HepG2 (cell line): ENCODE results near the gene CCDC196. TPM values are rescaled to one million over a fixed set of nuclear protein-coding genes. Genes with fewer than 3 reads are reported as not detected.

ENCODE experiments used
- HNF4G ChIP-seq, 2 experiments: sonication (generic) in 1 of 2; formaldehyde crosslinking in 1 of 2; IDR thresholded peaks; 2 replicates each; pipeline versions ENCODE4 v1.4.0 to v1.6.1; 2011 to 2020; ENCODE audit warnings: borderline replicate concordance in 2 of 2, low read depth in 2 of 2, mild to moderate bottlenecking in 2 of 2, low read length in 1 of 2, missing genetic modification reagents in 1 of 2, moderate library complexity in 1 of 2
- HOXA3 ChIP-seq: sonication (generic); formaldehyde crosslinking; IDR thresholded peaks from 2 replicates; pipeline ENCODE4 v1.5.0; 2020; ENCODE audit warnings: missing genetic modification reagents
- NFYC ChIP-seq: IDR thresholded peaks from 2 replicates; pipeline ENCODE4 v1.6.1; 2016; ENCODE audit warnings: missing genetic modification reagents, missing compliant biosample characterization
- SIX1 ChIP-seq: sonication (generic); formaldehyde crosslinking; IDR thresholded peaks from 2 replicates; pipeline ENCODE4 v1.4.0; 2020; ENCODE audit warnings: missing genetic modification reagents, borderline replicate concordance
- SIX4 ChIP-seq: sonication (generic); formaldehyde crosslinking; IDR thresholded peaks from 2 replicates; pipeline ENCODE4 v1.4.0; 2020; ENCODE audit warnings: missing genetic modification reagents
- TMF1 ChIP-seq: sonication (generic); formaldehyde crosslinking; IDR thresholded peaks from 2 replicates; pipeline ENCODE4 v1.8.1; 2022; ENCODE audit warnings: low read depth, missing genetic modification reagents
- ZNF841 ChIP-seq: sonication (generic); formaldehyde crosslinking; IDR thresholded peaks from 2 replicates; pipeline ENCODE4 v1.8.1; 2023; ENCODE audit warnings: missing genetic modification reagents, borderline replicate concordance
- polyA plus RNA-seq, 8 experiments: library from polyadenylated mRNA; depleted of rRNA in 3 of 8; stranded (reverse) in 7 of 8; unstranded in 1 of 8; fragments of >200 nt; fragmentation: Illumina TruSeq in 4 of 8; extraction: Trizol in 4 of 8; gene quantifications; 2 replicates each; pipeline versions ENCODE4 v1.2.1 to v1.2.3, GENCODE V29; 2011 to 2016; ENCODE audit warnings: low read depth in 4 of 8, missing spikeins in 1 of 8, mixed read lengths in 1 of 8; ENCODE audit not compliant: insufficient read depth in 1 of 8
- total RNA-seq, 5 experiments: library from RNA; depleted of rRNA; stranded (reverse); fragments of >200 nt; fragmentation: Illumina TruSeq; extraction: Trizol; gene quantifications; 2 replicates each; pipeline ENCODE4 v1.2.3, GENCODE V29; 2016; ENCODE audit warnings: low read depth in 1 of 5
- TF ChIP-seq, protein P1 (sequence below): sonication (generic); formaldehyde crosslinking; conservative IDR thresholded peaks from 2 replicates; pipeline ENCODE4 v1.4.0; 2020; ENCODE audit warnings: missing genetic modification reagents
- TF ChIP-seq, protein P2 (sequence below): sonication (generic); formaldehyde crosslinking; IDR thresholded peaks from 2 replicates; pipeline ENCODE4 v1.5.0; 2020; ENCODE audit warnings: missing genetic modification reagents
- TF ChIP-seq, protein P3 (sequence below): sonication (generic); formaldehyde crosslinking; IDR thresholded peaks from 2 replicates; pipeline ENCODE4 v1.4.0; 2020; ENCODE audit warnings: missing genetic modification reagents
- TF ChIP-seq, protein P4 (sequence below): sonication (generic); formaldehyde crosslinking; IDR thresholded peaks from 2 replicates; pipeline ENCODE4 v1.4.0; 2020; ENCODE audit warnings: missing genetic modification reagents, mild to moderate bottlenecking, borderline replicate concordance
- TF ChIP-seq, protein P5 (sequence below): sonication (generic); formaldehyde crosslinking; IDR thresholded peaks from 2 replicates; pipeline ENCODE4 v1.5.1; 2020; ENCODE audit warnings: missing genetic modification reagents, mild to moderate bottlenecking, borderline replicate concordance

CCDC196 gene
- total and polyA plus RNA-seq, 2 of the 13 experiments (the other 11 are each of a cell fraction or from before 2014, with no cell fraction given) = not detected

DNA sequence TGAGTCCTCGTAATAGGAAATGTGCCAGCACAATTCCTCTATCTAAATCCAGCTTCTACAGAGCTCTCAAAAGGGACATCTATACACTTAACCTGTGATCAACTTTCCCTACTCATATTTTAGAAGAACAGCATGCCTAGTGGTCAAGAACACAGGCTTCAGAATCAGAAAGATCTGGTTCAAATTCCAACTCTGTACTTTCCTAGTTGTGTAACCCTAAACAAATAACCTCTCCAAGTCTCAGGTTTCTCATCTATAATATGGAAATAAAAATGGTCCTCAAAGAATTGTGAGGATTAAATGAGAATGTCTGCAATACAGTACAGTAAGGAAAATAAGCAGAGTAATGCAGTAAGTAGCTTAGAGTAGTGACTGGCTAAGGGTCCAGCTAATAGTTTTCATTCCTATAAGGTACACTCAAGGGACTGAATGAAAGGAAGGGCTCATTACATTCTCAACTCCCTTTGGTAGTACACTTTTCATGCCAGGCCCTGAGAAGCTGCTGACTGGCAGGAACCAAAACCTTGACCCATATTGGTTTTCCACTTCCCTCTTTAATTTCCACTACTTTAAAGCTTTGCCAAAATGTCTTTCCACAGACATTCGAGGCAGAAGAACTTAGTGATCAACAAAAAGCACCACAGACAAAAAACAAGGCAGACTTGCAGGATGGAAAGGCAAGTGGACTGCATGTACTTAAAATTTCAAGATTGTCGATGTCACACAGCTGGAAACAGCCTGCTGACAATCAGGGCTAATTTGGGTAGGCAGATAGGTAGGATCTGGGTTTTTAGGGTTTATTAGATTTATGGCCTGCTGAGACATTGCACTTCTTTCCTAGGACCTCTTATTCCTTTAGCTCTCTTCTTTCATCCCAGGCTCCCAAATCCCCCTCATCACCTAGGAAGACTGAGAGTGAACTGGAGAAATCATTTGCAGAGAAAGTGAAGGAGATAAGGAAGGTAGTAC lies 4.3 kb downstream of the CCDC196 start (continued):
- TF ChIP-seq, protein P1, sequence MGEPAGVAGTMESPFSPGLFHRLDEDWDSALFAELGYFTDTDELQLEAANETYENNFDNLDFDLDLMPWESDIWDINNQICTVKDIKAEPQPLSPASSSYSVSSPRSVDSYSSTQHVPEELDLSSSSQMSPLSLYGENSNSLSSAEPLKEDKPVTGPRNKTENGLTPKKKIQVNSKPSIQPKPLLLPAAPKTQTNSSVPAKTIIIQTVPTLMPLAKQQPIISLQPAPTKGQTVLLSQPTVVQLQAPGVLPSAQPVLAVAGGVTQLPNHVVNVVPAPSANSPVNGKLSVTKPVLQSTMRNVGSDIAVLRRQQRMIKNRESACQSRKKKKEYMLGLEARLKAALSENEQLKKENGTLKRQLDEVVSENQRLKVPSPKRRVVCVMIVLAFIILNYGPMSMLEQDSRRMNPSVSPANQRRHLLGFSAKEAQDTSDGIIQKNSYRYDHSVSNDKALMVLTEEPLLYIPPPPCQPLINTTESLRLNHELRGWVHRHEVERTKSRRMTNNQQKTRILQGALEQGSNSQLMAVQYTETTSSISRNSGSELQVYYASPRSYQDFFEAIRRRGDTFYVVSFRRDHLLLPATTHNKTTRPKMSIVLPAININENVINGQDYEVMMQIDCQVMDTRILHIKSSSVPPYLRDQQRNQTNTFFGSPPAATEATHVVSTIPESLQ (CRISPR knock-in tag) = no peak
- TF ChIP-seq, protein P2, sequence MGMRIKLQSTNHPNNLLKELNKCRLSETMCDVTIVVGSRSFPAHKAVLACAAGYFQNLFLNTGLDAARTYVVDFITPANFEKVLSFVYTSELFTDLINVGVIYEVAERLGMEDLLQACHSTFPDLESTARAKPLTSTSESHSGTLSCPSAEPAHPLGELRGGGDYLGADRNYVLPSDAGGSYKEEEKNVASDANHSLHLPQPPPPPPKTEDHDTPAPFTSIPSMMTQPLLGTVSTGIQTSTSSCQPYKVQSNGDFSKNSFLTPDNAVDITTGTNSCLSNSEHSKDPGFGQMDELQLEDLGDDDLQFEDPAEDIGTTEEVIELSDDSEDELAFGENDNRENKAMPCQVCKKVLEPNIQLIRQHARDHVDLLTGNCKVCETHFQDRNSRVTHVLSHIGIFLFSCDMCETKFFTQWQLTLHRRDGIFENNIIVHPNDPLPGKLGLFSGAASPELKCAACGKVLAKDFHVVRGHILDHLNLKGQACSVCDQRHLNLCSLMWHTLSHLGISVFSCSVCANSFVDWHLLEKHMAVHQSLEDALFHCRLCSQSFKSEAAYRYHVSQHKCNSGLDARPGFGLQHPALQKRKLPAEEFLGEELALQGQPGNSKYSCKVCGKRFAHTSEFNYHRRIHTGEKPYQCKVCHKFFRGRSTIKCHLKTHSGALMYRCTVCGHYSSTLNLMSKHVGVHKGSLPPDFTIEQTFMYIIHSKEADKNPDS (CRISPR knock-in tag) = no peak
- TF ChIP-seq, protein P3, sequence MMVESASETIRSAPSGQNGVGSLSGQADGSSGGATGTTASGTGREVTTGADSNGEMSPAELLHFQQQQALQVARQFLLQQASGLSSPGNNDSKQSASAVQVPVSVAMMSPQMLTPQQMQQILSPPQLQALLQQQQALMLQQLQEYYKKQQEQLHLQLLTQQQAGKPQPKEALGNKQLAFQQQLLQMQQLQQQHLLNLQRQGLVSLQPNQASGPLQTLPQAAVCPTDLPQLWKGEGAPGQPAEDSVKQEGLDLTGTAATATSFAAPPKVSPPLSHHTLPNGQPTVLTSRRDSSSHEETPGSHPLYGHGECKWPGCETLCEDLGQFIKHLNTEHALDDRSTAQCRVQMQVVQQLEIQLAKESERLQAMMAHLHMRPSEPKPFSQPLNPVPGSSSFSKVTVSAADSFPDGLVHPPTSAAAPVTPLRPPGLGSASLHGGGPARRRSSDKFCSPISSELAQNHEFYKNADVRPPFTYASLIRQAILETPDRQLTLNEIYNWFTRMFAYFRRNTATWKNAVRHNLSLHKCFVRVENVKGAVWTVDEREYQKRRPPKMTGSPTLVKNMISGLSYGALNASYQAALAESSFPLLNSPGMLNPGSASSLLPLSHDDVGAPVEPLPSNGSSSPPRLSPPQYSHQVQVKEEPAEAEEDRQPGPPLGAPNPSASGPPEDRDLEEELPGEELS = no peak
- no peak for TF ChIP-seq HOXA3 (CRISPR knock-in tag)
- TF ChIP-seq, protein P4, sequence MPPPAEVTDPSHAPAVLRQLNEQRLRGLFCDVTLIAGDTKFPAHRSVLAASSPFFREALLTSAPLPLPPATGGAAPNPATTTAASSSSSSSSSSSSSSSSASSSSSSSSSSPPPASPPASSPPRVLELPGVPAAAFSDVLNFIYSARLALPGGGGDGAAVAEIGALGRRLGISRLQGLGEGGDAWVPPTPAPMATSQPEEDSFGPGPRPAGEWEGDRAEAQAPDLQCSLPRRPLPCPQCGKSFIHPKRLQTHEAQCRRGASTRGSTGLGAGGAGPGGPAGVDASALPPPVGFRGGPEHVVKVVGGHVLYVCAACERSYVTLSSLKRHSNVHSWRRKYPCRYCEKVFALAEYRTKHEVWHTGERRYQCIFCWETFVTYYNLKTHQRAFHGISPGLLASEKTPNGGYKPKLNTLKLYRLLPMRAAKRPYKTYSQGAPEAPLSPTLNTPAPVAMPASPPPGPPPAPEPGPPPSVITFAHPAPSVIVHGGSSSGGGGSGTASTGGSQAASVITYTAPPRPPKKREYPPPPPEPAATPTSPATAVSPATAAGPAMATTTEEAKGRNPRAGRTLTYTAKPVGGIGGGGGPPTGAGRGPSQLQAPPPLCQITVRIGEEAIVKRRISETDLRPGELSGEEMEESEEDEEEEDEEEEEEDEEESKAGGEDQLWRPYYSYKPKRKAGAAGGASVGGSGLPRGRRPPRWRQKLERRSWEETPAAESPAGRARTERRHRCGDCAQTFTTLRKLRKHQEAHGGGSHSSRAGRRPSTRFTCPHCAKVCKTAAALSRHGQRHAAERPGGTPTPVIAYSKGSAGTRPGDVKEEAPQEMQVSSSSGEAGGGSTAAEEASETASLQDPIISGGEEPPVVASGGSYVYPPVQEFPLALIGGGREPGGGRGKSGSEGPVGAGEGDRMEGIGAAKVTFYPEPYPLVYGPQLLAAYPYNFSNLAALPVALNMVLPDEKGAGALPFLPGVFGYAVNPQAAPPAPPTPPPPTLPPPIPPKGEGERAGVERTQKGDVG = no peak
- TF ChIP-seq NFYC (CRISPR knock-in tag) = no peak
- TF ChIP-seq, protein P5, sequence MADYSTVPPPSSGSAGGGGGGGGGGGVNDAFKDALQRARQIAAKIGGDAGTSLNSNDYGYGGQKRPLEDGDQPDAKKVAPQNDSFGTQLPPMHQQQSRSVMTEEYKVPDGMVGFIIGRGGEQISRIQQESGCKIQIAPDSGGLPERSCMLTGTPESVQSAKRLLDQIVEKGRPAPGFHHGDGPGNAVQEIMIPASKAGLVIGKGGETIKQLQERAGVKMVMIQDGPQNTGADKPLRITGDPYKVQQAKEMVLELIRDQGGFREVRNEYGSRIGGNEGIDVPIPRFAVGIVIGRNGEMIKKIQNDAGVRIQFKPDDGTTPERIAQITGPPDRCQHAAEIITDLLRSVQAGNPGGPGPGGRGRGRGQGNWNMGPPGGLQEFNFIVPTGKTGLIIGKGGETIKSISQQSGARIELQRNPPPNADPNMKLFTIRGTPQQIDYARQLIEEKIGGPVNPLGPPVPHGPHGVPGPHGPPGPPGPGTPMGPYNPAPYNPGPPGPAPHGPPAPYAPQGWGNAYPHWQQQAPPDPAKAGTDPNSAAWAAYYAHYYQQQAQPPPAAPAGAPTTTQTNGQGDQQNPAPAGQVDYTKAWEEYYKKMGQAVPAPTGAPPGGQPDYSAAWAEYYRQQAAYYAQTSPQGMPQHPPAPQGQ (CRISPR knock-in tag) = no peak
- no peak for TF ChIP-seq ZNF841 (CRISPR knock-in tag)
- peak; percentile 72; the same call in 1 of the 2 replicates for TF ChIP-seq SIX1 (CRISPR knock-in tag)
- TF ChIP-seq HNF4G (IDR thresholded peaks at IDR 0.05; ENCODE audit: borderline replicate concordance, low read depth, low read length) = peak; percentile 42; the same call in 1 of the 2 replicates
- no peak for TF ChIP-seq HNF4G (CRISPR knock-in tag; IDR thresholded peaks at IDR 0.05; ENCODE audit: borderline replicate concordance, low read depth)
- no peak for TF ChIP-seq TMF1 (CRISPR knock-in tag)
- TF ChIP-seq SIX4 (CRISPR knock-in tag) = peak; percentile 68; the same call in 1 of the 2 replicates
